ENCODE measurements around the gene SLC36A3.
A peak's percentile ranks its signal among the peaks of the same experiment; 100 is the strongest.
"Not testable (repeated sequence)": the region's sequence is repeated elsewhere in the genome, so short reads cannot be mapped to it uniquely, and the experiment has no call there.

Gene SLC36A3

GRCh38 chr5:151318850-151319732 lies 15.5 kb upstream of the SLC36A3 start:
- TF ChIP-seq, protein P1, sequence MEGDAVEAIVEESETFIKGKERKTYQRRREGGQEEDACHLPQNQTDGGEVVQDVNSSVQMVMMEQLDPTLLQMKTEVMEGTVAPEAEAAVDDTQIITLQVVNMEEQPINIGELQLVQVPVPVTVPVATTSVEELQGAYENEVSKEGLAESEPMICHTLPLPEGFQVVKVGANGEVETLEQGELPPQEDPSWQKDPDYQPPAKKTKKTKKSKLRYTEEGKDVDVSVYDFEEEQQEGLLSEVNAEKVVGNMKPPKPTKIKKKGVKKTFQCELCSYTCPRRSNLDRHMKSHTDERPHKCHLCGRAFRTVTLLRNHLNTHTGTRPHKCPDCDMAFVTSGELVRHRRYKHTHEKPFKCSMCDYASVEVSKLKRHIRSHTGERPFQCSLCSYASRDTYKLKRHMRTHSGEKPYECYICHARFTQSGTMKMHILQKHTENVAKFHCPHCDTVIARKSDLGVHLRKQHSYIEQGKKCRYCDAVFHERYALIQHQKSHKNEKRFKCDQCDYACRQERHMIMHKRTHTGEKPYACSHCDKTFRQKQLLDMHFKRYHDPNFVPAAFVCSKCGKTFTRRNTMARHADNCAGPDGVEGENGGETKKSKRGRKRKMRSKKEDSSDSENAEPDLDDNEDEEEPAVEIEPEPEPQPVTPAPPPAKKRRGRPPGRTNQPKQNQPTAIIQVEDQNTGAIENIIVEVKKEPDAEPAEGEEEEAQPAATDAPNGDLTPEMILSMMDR (conservative IDR thresholded peaks at IDR 0.05): peak; percentile 72
- peak overlapping the region; percentile 30 for H3K27ac ChIP-seq

DNA sequence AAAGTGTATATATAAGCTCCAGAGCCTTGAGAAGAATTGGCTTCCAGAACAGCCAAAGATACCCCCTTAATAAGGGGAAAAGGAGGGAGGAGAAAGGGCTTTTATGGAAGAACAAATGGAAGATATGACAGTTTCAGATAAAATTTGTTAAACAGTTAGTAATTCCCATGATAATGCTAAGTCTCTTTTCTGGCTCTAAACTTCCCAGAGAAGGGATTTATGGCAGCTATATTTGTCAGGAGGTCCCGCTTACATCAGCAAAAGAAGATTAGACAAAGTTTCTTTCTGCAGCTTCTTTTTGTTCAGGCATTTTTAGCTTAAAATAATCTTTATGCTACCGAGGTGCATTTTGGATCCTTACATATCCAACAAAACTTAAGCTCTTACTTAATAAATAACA lies 14.3 kb upstream of the SLC36A3 start:
- H3K27ac ChIP-seq: no peak overlapping the region
- TF ChIP-seq, protein P1 (conservative IDR thresholded peaks at IDR 0.05): no peak

GRCh38 chr5:151315998-151316597 lies 12.5 kb upstream of the SLC36A3 start:
- H3K27ac ChIP-seq: no peak overlapping the region; the same call in 1 of the 2 replicates
- TF ChIP-seq, protein P1 (conservative IDR thresholded peaks at IDR 0.05): peak; percentile 98

GRCh38 chr5:151313357-151313756 lies 9.8 kb upstream of the SLC36A3 start:
- TF ChIP-seq, protein P1 (conservative IDR thresholded peaks at IDR 0.05): no peak
- H3K27ac ChIP-seq: no peak overlapping the region

DNA sequence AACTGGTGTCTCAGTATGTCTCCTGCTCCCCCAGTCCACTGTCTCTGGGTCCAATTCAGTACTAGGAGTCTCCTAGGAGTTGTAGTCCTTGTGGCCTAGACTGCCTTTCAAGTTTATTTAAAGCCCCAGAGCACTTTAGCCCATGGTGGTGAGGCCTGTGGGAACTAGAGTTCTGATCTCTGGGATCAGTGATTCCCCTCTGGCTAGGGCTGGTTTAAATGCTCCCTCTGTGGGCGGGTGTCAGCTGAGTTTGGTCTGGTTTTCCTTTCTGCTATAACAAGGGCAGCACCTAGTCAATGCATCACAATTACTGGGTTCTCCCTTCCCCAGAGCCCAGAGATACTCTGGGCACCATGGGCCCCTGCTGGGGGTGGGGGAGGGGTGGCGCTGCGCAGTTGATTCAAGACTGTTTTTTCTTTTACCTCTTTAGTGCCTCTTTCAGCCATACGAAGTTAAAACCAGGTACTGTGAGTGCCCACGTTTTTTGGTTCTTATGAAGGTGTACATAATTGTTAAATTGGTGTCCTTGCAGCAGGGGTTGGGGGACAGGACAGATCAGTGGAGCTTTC lies 9.3 kb upstream of the SLC36A3 start:
- H3K27ac ChIP-seq: no peak overlapping the region
- TF ChIP-seq, protein P1 (conservative IDR thresholded peaks at IDR 0.05): no peak

GRCh38 chr5:151310932-151311331 lies 7.4 kb upstream of the SLC36A3 start:
- no peak overlapping the region for H3K27ac ChIP-seq
- TF ChIP-seq, protein P1 (conservative IDR thresholded peaks at IDR 0.05): no peak

GRCh38 chr5:151309821-151310220 lies 6.3 kb upstream of the SLC36A3 start:
- H3K27ac ChIP-seq: not testable (repeated sequence)

- H3K27ac ChIP-seq: not testable (repeated sequence)
Measured at GRCh38 chr5:151309266-151309665, 5.7 kb upstream of the SLC36A3 start.

All from VCaP (cell line).